GM19455 (cell line): Measurements from ENCODE around the gene LEMD2.

ENCODE experiments used
- ATAC-seq: cut with Tn5 transposase; IDR thresholded peaks from one replicate; pipeline ENCODE4 v1.9.1; 2021; ENCODE audit not compliant: unreplicated experiment

The LEMD2 gene

GRCh38 chr6:33777398-33778388 is 11.2 kb downstream of the LEMD2 start:
- ATAC-seq, result no peak

DNA sequence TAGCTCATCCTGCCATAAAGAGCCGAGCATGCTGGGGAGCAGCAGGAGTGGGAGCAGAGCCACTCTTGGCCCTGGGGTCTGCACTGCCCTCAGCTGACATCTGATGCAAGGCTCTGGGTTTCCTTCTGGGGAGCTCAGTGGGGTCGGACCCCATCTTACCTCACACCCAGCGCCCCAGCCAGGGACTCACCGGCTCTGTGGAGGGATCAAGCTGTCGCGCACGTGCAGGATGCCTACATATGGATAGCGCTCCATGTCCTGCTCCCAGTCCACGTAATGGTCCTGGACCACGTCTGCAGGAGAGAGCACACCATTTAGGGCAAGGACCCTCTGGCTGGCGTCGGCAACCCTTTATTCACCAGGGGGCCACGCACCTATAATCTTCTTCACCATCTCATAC is 12.2 kb downstream of the LEMD2 start:
- ATAC-seq, result no peak

- no peak for ATAC-seq
Measured at GRCh38 chr6:33776186-33776585, 12.7 kb downstream of the LEMD2 start.

- no peak for ATAC-seq
Measured at GRCh38 chr6:33774774-33775173, 14.2 kb downstream of the LEMD2 start.

DNA sequence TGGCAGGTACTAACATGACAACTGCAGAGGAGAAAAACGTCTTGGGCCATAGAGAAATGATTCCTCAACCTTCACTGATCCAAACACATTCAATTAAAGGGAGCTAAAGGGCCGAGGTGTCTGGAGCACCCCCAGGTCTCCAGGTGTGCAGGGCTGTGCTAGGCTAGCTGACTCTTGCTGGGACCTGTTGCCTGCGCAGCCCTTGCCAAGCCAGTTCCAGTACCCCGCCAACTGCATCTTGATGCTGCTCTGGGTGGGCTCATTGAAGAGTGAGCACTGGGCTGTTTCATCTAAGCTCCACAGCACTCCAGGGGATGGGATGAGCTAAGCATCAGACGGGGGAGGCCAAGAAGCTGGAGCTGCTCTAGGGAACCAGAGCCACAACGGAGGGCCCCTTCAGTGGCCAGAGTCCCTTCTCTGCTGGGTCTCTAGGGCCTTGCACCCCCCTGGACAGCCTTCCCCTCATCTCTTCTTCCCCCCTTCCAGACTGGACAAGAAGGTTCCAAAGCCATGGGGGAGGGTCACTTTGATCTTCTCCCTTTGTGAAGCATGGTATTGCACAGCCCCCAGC is 15.9 kb downstream of the LEMD2 start:
- no peak for ATAC-seq

- no peak for ATAC-seq
Measured at GRCh38 chr6:33772082-33772830, 16.7 kb downstream of the LEMD2 start.

- no peak for ATAC-seq
Measured at GRCh38 chr6:33771146-33772081, 17.5 kb downstream of the LEMD2 start.

DNA sequence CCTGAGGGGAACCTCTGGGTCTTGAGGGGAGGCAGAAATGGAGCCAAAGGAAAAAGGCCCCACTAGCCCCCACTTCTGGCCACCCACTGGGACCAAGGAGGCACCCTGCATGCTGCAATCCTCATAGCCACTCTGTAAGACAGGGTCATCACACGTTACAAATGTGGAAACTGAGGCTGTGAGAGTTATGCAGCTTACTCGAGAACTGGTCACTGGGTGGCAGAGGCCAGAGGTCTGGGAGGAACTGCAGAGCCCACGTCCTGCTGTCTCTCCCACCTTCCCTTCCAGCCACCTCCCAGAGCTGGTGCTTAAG is 18.1 kb downstream of the LEMD2 start:
- ATAC-seq, result no peak

GRCh38 chr6:33770124-33770832 is 18.7 kb downstream of the LEMD2 start:
- no peak for ATAC-seq

DNA sequence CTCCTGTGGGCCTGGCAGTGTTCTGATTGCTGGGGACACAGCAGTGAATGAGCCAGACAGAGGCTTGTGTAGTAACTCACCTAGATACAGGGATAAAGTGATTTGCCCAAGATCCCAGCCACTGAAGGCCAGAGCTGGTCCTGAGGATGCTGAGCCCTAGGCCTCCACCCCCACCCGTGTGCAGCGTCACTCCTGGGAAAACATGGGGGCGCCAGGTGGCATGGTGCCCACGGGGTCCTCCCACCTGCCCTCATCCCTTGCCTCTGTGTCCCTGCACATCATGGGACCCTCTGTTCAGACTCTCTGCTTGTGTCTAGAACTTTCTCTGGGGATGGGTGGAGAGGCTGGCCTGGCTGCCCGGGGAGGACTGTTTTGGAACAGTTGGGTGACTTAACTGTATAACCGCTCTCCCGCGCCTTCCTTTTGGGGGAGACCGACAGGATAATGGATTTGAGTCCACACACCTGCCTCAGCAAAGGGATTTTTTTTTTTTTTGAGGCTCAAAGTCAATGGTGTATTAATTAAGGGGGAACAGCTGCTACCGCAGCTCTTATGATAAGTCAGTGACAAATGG is 19.6 kb downstream of the LEMD2 start:
- ATAC-seq, result no peak

DNA sequence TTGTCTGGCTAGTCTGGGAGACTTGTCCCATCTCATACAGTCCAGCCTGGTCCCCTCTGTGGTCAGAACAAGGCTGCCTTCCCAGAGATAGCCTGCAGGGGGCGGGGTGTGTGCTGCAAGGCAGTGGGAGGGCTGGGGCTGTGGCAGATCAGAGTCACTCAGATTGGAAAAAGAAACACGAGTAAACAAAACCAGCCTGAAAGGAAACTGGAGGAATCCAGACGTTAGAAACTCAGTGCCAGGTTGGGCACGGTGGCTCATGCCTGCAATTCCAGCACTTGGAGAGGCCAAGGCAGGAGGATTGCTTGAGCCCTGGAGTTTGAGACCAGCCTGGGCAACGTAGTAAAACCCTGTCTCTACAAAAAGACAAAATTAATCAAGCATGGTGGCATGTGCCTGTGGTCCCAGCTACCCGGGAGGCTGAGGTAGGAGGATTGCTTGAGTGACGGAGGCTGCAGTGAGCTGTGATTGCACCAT is 20.2 kb downstream of the LEMD2 start:
- ATAC-seq, result peak; percentile 59

GRCh38 chr6:33766921-33767907 is 21.7 kb downstream of the LEMD2 start:
- no peak for ATAC-seq

GRCh38 chr6:33765368-33765767 is 23.6 kb downstream of the LEMD2 start:
- no peak for ATAC-seq

GRCh38 chr6:33764036-33764435 is 24.9 kb downstream of the LEMD2 start:
- no peak for ATAC-seq

DNA sequence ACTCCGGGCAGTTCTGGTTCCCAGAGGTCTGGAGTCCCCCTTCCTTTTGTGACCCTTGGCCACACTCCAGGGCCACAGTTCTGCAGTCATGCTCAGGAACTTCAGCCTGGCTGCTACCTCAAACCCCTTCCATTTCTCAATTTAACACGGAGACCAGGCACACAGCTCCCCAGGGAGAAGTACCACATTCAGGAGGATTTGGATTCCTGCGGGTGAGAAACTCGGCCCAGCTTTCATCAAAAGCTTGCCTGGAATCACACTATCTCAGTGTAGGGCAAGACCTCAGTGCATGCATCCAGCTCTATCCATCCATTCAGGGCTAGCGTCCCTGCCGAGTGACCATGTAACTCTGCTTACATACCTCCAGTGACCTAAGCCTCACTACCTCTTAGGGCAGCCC is 25.4 kb downstream of the LEMD2 start:
- ATAC-seq, result no peak

GRCh38 chr6:33762713-33763112 is 26.2 kb downstream of the LEMD2 start:
- no peak for ATAC-seq

GRCh38 chr6:33761922-33762629 is 26.9 kb downstream of the LEMD2 start:
- ATAC-seq, result no peak

DNA sequence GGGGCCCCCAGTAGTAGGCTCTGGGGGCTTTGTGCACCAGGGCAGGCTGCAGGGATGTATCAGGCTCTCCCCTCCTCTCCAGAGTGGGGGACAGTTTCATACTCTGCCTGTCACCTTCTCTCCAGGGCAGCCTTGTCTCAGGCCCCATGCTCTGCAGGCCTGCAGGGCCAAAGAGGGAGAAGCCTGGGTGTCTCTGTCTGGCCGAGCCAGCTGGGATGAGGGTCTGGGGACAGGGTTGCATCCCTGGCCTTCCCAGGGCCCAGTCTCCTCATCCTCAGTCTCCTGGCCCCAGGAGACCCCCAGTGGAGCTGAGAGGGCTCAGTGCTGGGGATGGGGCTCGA is 27.4 kb downstream of the LEMD2 start:
- no peak for ATAC-seq
